Stimulated activated CD4-positive, alpha-beta T cell treated with anti-CD3 and anti-CD28 coated beads, Interleukin-15, amount 100 ng/mL, for 1 hour (primary cell): ENCODE results near the gene WNT7A.

Experiments used
- DNase-seq, 2 donors: peaks; one replicate each; pipeline ENCODE4 v3.0.0-alpha.2; 2020; ENCODE audit warnings: low read depth in 1 of 2, low spot score in 1 of 2

WNT7A gene

DNA sequence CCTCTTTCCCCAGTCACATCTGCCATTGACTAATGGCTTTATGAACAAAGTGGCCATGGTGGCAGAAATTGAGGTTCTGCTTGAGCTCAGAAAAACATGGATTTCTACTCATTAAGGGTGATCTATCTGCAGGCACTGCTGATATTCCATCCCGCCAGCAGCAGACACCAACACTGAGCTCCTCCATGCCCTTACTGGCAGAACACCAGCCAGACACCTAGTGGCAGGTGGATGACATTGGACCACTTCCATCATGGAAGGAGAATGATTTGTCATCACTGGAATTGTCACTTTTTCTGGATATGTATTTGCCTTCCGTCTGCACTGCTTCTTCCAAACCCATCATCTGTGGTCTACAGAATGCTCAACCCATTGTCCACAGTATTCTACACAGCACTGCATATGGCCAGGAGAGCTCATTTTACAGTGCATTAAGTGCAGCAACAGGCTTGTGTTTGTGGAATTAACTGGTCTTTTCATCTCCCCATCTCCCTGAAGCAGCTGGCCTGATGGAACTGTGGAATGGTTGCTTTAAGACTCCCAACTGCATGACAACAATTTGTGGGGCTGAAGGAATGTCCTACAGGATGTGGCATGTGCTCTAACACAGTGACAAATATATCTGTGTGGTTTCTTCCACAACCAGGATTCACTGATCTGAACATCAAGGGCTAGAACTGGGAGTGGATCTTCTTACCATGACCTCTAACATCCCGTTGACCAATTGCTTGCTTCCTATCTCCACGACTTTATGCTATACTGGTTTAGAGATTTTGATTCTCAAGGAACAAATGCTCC lies 103.4 kb downstream of the WNT7A start:
- no peak for DNase-seq

DNA sequence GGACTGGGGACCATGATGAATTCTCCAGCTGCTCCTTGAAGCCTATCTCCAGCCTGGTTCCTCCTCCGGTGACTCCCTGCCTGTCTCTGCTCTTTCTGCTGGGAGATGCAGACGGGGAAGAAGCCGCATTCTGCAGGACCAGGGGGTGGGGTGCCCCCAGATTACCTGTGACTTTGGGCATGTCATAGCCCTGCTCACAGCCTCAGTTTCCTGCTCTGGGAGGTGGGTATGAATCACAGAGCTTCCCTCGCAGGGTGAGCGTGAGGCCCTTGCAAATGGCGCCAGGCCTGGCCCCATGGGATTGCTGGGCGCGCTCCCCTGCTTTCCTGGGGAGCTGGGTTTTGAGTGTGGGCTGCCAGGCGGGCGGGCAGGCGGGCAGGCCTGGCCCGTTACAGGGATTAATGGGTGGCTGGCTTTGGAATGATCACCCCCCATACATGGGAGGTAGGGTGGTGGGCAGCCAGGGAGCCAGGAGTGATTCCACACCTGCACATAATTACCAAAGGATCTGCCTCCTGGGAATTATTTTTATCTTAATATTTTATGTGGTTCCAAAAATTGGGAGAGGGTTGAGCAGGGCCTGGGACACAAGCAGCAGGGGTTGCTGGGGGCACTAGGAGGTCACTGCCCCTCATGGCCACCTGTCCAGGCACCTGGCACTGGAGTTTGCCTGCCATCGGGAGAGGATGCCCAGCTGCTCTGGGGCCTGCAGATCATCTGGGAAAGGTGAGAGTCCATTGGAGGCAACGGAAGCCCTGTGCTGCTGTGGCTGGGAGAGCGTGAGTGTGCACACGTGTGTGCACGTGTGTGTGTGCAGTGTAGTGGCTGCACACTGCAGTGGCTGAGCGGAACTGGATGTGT lies 106.8 kb downstream of the WNT7A start:
- DNase-seq: no peak

DNA sequence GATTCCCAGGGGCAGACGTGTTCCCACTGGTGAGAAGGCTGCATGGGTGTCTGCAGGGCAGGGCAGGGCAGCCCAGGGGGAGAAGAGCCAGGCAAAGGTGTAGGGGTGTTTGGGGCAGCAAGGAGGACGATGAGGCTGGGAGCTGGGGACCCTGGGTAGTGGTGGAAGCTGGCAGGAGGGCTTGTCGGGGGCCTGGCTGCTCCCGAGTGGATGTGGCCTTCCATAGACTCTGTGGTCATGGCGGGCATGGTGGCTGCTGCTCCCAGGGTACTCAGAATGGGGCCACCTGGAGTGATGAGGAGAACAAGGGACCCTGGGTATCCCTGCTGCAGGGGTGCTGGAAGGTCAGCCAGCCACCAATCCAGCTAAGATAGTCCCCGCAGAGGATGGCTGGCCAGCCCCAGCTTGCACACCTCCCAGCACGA lies 107.5 kb downstream of the WNT7A start:
- no peak for DNase-seq

DNA sequence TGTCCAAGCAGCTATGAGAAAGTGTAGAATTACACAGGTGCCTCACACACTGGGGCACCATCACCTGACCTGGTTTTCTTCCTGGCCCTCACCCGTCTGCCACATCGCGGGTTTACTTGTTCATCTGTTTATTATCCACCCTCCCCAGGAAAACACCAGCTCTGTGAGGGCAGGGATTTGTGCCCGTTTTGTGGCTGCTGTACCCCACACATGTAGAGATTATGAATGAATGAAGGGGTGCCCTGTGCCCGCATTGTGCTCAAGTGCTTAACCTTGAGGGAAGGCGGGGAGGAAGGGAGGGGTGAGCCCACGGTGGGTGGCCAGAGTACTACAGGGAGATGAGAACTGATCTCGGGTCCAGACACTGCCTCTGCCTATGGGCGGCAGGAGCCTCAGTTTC lies 108.4 kb downstream of the WNT7A start:
- DNase-seq: no peak

DNA sequence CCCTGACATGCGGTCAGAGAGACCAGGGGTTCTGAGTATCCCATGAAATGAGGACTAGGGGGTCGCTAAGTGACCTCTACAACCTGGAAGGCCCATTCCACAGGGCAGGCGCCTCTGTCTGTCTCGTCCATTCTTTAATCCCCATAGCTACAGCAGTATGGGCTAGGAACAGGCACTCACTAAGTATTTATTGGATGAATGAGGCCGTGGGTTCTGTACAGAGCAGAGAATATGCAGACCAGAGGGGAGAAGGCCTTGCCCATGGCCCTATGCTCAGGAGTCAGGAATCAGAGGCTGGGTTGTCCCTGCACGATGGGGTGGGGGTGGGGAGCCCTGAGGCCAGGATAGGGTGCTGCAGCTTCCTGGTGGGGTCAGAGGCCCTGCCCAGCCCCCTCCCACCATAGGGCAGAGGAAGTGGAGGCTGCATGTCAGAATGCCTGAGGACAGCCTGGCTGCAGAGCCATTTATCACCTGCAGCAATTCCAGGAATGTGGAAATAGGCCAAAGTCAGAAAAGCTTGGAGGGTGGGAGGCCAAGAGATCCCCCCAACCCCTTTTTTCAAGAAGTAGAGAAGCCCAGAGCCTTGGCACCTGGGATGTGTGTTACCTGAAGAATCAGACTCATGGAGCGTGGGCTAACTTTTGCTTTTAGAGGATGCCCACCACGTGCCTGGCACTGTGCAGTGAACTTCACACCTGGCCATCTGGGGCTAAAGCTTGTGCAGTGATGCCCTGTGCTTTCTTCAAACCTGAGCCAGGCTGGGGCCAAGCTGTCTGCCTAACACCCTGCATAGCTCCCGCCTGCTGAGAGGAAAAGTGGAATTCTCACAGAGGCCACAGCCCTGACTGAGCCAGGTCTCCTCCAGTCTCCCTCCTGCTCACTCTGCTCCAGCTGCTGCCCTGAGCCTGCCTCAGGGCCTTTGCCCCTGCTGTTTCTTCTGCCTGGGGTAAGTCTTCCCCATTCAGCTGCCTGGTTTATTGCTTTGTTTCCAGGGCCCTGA lies 109.4 kb downstream of the WNT7A start:
- DNase-seq: no peak

DNA sequence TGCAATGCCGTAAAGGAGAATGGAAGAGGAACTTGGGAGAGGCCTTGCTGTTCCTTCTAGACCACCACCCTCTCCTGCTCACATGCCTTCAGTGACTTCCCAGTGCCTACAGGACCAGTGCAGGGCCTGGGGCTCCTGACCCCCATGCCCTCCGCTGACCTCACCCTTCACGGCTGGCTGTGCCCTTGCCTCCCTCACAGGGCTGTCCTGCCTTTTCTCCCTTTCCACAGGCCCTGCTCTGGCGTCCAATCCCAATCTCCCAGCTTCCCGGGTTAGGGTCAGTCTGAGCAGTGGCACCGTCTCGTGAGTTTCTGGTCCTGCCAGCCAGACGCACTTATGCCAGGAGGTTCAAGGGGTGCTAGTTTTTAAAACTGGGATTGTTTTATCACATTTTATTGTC lies 110.4 kb downstream of the WNT7A start:
- DNase-seq: no peak

DNA sequence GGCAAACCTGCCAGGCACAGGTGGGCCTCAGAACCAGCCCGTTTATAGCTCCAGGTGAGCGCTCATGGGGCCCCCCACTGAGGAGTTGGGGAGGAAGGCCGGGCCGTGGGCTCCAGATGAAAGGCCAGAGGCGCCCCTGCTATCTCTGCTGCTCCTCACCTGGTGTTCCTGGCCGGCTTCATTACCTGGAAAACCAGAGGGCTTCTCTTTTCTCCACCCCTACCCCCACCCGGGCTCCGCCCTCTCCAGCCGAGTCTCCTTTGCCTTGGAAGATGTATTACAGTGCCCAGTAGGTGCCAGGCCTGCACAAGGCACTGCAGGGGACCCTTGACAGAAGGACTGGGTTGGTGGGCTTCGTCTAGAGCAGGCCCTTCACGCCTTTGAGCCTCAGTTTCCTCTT lies 111.4 kb downstream of the WNT7A start:
- DNase-seq: no peak

DNA sequence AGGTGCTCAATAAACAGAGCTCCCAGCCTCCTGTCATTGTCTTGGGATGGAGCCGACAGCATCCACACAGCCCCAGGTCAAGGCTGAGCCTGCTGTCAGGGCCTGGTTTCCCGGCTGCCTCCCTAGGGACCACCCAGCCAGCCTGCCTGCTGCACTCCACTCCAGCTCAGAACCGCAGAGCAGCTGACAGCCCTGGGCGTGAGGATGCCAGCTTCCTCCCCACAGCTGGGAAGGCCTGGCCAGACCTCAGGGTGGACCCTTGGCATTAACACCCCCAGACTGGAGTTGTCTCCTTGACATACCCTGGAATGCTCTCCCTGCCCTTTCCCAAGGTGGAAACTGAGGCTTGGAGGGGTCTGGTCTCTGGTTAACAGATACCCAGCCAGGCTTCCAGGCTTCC lies 112.0 kb downstream of the WNT7A start:
- no peak for DNase-seq

DNA sequence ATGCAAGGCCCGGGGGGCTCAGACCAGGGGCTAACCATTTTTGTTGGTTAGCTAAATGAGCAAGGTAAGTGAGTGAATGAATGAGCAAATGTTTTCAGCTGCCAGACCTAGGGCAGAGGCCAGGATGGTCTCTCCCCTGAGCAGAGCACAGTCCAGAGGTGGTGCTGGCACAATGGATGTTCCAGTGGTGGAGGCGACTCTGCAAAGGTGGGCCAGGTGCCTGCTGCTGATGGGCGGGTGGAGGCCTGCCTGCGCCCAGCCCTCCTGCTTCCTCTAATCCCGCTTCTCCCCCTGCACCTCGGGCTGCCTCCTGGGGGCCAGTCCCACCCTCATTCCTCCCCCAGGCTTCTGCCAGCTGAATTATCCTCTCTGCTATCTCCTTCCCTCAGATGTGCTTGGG lies 112.8 kb downstream of the WNT7A start:
- DNase-seq: no peak
